ENCODE measurements around the gene LNP1. TPM values are rescaled to one million over a fixed set of nuclear protein-coding genes. Genes with fewer than 3 reads are reported as not detected.

The LNP1 gene
- total and polyA plus RNA-seq, 2 experiments from 2014 or later = 1.1 to 4.3 TPM

GRCh38 chr3:100370756-100371155, 30.6 kb upstream of the LNP1 start:
- no peak overlapping the region for H2AFZ ChIP-seq
- no peak for DNase-seq (ENCODE audit: low spot score)
- H3K79me2 ChIP-seq = peaks cover 7% of the 10 kb centered on the region
- no peak overlapping the region for H3K4me2 ChIP-seq
- H3K4me1 ChIP-seq (ENCODE audit: insufficient read depth) = no peaks in the 10 kb centered on the region
- no peaks in the 10 kb centered on the region for H4K20me1 ChIP-seq (ENCODE audit: insufficient read depth, poor library complexity, severe bottlenecking)
- TF ChIP-seq CTCF (IDR thresholded peaks at IDR 0.05; ENCODE audit: poor library complexity) (no peak), EZH2 (IDR thresholded peaks at IDR 0.05; ENCODE audit: borderline replicate concordance) (no peak), EZH2phosphoT487 (IDR thresholded peaks at IDR 0.05; ENCODE audit: low read depth, severe bottlenecking, unreplicated experiment) (no peak)
- H3K9me2 ChIP-seq (replicated peaks; ENCODE audit: insufficient read depth) = no peaks in the 10 kb centered on the region
- no peak overlapping the region for H3K4me3 ChIP-seq
- peaks cover 5% of the 10 kb centered on the region for H3K36me3 ChIP-seq (replicated peaks; ENCODE audit: insufficient read depth, low read depth)
- no peaks in the 10 kb centered on the region for H3K9me3 ChIP-seq (ENCODE audit: low read depth)
- no peaks in the 10 kb centered on the region for H3K27me3 ChIP-seq
- WGBS (ENCODE audit: low lambda C conversion rate, missing lambda C conversion rate) = 95% methylated on average over 1 of the region's 1 CpG
- H3K27ac ChIP-seq = no peak overlapping the region

GRCh38 chr3:100374521-100374920, 26.8 kb upstream of the LNP1 start:
- no peak overlapping the region for H3K27ac ChIP-seq
- peaks cover 5% of the 10 kb centered on the region for H3K36me3 ChIP-seq (replicated peaks; ENCODE audit: insufficient read depth, low read depth)

GRCh38 chr3:100376301-100376700, 25.0 kb upstream of the LNP1 start:
- TF ChIP-seq EZH2phosphoT487 (IDR thresholded peaks at IDR 0.05; ENCODE audit: low read depth, severe bottlenecking, unreplicated experiment) (no peak), CTCF (IDR thresholded peaks at IDR 0.05; ENCODE audit: poor library complexity) (no peak), EZH2 (IDR thresholded peaks at IDR 0.05; ENCODE audit: borderline replicate concordance) (no peak)
- H2AFZ ChIP-seq = no peak overlapping the region
- no peaks in the 10 kb centered on the region for H3K4me1 ChIP-seq (ENCODE audit: insufficient read depth)
- no peak overlapping the region for H3K4me2 ChIP-seq
- H3K9me2 ChIP-seq (replicated peaks; ENCODE audit: insufficient read depth) = no peaks in the 10 kb centered on the region
- no peak overlapping the region for H3K4me3 ChIP-seq
- H3K79me2 ChIP-seq = peaks cover 13% of the 10 kb centered on the region
- no peak overlapping the region for H3K27ac ChIP-seq
- no peaks in the 10 kb centered on the region for H4K20me1 ChIP-seq (ENCODE audit: insufficient read depth, poor library complexity, severe bottlenecking)
- H3K27me3 ChIP-seq = no peaks in the 10 kb centered on the region
- no peaks in the 10 kb centered on the region for H3K9me3 ChIP-seq (ENCODE audit: low read depth)
- peaks cover 5% of the 10 kb centered on the region for H3K36me3 ChIP-seq (replicated peaks; ENCODE audit: insufficient read depth, low read depth)
- DNase-seq (ENCODE audit: low spot score) = no peak
- 99% methylated on average over 4 of the region's 4 CpGs for WGBS (ENCODE audit: low lambda C conversion rate, missing lambda C conversion rate)

More at GRCh38 chr3:100374521-100374920, 26.8 kb upstream of the LNP1 start:
- DNase-seq (ENCODE audit: low spot score) = no peak
- Histone ChIP-seq H3K9me3 (ENCODE audit: low read depth) (no peaks in the 10 kb centered on the region), H3K4me1 (ENCODE audit: insufficient read depth) (no peaks in the 10 kb centered on the region), H3K9me2 (replicated peaks; ENCODE audit: insufficient read depth) (no peaks in the 10 kb centered on the region), H3K4me3 (no peak overlapping the region), H4K20me1 (ENCODE audit: insufficient read depth, poor library complexity, severe bottlenecking) (no peaks in the 10 kb centered on the region), H3K4me2 (no peak overlapping the region), H3K79me2 (peaks cover 7% of the 10 kb centered on the region), H3K27me3 (no peaks in the 10 kb centered on the region), H2AFZ (no peak overlapping the region)
- TF ChIP-seq EZH2 (IDR thresholded peaks at IDR 0.05; ENCODE audit: borderline replicate concordance) (no peak), CTCF (IDR thresholded peaks at IDR 0.05; ENCODE audit: poor library complexity) (no peak), EZH2phosphoT487 (IDR thresholded peaks at IDR 0.05; ENCODE audit: low read depth, severe bottlenecking, unreplicated experiment) (no peak)

Data from hepatocyte (in vitro differentiated cells).